GM23248 (cell line): ENCODE measurements around the gene GATM. TPM values are rescaled to one million over a fixed set of nuclear protein-coding genes. Genes with fewer than 3 reads are reported as not detected.

ENCODE experiments used
- DNase-seq: peaks from one replicate; pipeline ENCODE4 v3.0.0-alpha.2; 2015
- H2AFZ ChIP-seq: fragments of 200-600 bp; sonication (generic); 2 replicates; pipeline ENCODE4 v1.6.1; 2016; ENCODE audit warnings: antibody characterized with exemption
- H3F3A ChIP-seq: fragments of 200-600 bp; sonication (generic); 2 replicates; pipeline ENCODE4 v1.6.1; 2016; ENCODE audit warnings: mild to moderate bottlenecking, antibody characterized with exemption, mixed run types; ENCODE audit not compliant: insufficient read depth
- H3K27ac ChIP-seq: fragments of 200-600 bp; sonication (generic); 2 replicates; pipeline ENCODE4 v1.5.1; 2016; ENCODE audit warnings: mild to moderate bottlenecking
- H3K27me3 ChIP-seq: fragments of 200-600 bp; sonication (generic); replicated peaks from 2 replicates; pipeline ENCODE4 v1.6.1; 2016; ENCODE audit warnings: mild to moderate bottlenecking; ENCODE audit not compliant: insufficient read depth
- H3K36me3 ChIP-seq: fragments of 200-600 bp; sonication (generic); 2 replicates; pipeline ENCODE4 v1.6.1; 2016; ENCODE audit warnings: low read depth, mild to moderate bottlenecking
- H3K4me1 ChIP-seq: fragments of 200-600 bp; sonication (generic); 2 replicates; pipeline ENCODE4 v1.6.1; 2016; ENCODE audit warnings: mild to moderate bottlenecking; ENCODE audit not compliant: insufficient read depth
- H3K4me2 ChIP-seq: fragments of 200-600 bp; sonication (generic); one replicate; pipeline ENCODE4 v1.6.1; 2016; ENCODE audit warnings: mild to moderate bottlenecking; ENCODE audit not compliant: unreplicated experiment
- H3K4me3 ChIP-seq: fragments of 200-600 bp; sonication (generic); 2 replicates; pipeline ENCODE4 v1.5.1; 2016; ENCODE audit warnings: mild to moderate bottlenecking
- H3K79me2 ChIP-seq: fragments of 200-600 bp; sonication (generic); 2 replicates; pipeline ENCODE4 v1.6.1; 2016; ENCODE audit warnings: mild to moderate bottlenecking; ENCODE audit not compliant: insufficient read depth
- H3K9ac ChIP-seq: fragments of 200-600 bp; sonication (generic); 2 replicates; pipeline ENCODE4 v1.6.1; 2016; ENCODE audit warnings: mild to moderate bottlenecking
- H3K9me2 ChIP-seq: fragments of 200-600 bp; sonication (generic); 2 replicates; pipeline ENCODE4 v1.6.1; 2016; ENCODE audit warnings: mixed run types, mild to moderate bottlenecking, moderate library complexity; ENCODE audit not compliant: insufficient read depth
- H3K9me3 ChIP-seq: fragments of 200-600 bp; sonication (generic); one replicate; pipeline ENCODE4 v1.6.1; 2017; ENCODE audit warnings: low read depth
- H4K20me1 ChIP-seq: fragments of 200-600 bp; sonication (generic); 2 replicates; pipeline ENCODE4 v1.6.0; 2016; ENCODE audit not compliant: insufficient read depth
- EZH2 ChIP-seq: fragments of 200-600 bp; sonication (generic); IDR thresholded peaks from 2 replicates; pipeline ENCODE4 v1.6.1; 2018; ENCODE audit warnings: antibody characterized with exemption, mild to moderate bottlenecking; ENCODE audit not compliant: insufficient read depth, poor library complexity, severe bottlenecking
- EZH2phosphoT487 ChIP-seq: fragments of 200-600 bp; sonication (generic); IDR thresholded peaks from 2 replicates; pipeline ENCODE4 v1.6.1; 2018; ENCODE audit warnings: antibody characterized with exemption, moderate library complexity, mild to moderate bottlenecking, low read depth; ENCODE audit not compliant: insufficient read depth
- WGBS, 2 experiments: methylation state at CpG; one replicate each; pipeline ENCODE4 v1.1.6; 2015 to 2017; ENCODE audit warnings: low lambda C conversion rate in 2 of 2, low coverage in 1 of 2; ENCODE audit errors: missing lambda C conversion rate in 2 of 2; 5-methylcytosine and 5-hydroxymethylcytosine counted together
- in situ Hi-C: fragments of 300-500 bp; cut with MboI; formaldehyde crosslinking; loops from 2 replicates; pipeline ENCODE4 v1.15.0; 2020
- polyA plus RNA-seq: library from polyadenylated mRNA; unstranded; fragments of >200 nt; fragmentation: Nextera tagmentation; extraction: Ambion mirVana; gene quantifications from 2 replicates; pipeline ENCODE4 v1.2.1, GENCODE V29; 2016
- total RNA-seq: library from RNA; depleted of rRNA; stranded (reverse); fragments of >200 nt; shearing (Covaris generic); gene quantifications from 2 replicates; pipeline ENCODE4 v1.2.3, GENCODE V29; 2014

The GATM gene
- total and polyA plus RNA-seq, 2 experiments from 2014 or later: not detected

GRCh38 chr15:45347033-45347432, 31.3 kb downstream of the GATM start:
- H3K9ac ChIP-seq: no peak overlapping the region
- no peaks in the 10 kb centered on the region for H3K36me3 ChIP-seq
- no peak overlapping the region for H3K4me3 ChIP-seq
- no peaks in the 10 kb centered on the region for H4K20me1 ChIP-seq
- in situ Hi-C loops: no loop called here
- H3K27me3 ChIP-seq: peaks cover 16% of the 10 kb centered on the region
- H3K27ac ChIP-seq: no peak overlapping the region
- no peaks in the 10 kb centered on the region for H3K79me2 ChIP-seq
- no peak for DNase-seq
- H3K9me2 ChIP-seq: no peaks in the 10 kb centered on the region
- TF ChIP-seq EZH2phosphoT487: no peak
- H3F3A ChIP-seq: no peaks in the 10 kb centered on the region
- H3K9me3 ChIP-seq: no peaks in the 10 kb centered on the region
- no peak overlapping the region for H2AFZ ChIP-seq
- 33 to 57% methylated on average over 4 of the region's 4 CpGs for WGBS, 2 experiments
- H3K4me1 ChIP-seq: no peaks in the 10 kb centered on the region
- H3K4me2 ChIP-seq: no peak overlapping the region

GRCh38 chr15:45346381-45346780, 32.0 kb downstream of the GATM start:
- Histone ChIP-seq H3K27ac (no peak overlapping the region), H3K4me2 (no peak overlapping the region), H2AFZ (no peak overlapping the region), H3K9ac (no peak overlapping the region), H3K4me1 (no peaks in the 10 kb centered on the region), H3K27me3 (peaks cover 16% of the 10 kb centered on the region), H3K9me3 (no peaks in the 10 kb centered on the region), H3F3A (no peaks in the 10 kb centered on the region), H4K20me1 (no peaks in the 10 kb centered on the region), H3K4me3 (no peak overlapping the region), H3K36me3 (no peaks in the 10 kb centered on the region), H3K79me2 (no peaks in the 10 kb centered on the region), H3K9me2 (no peaks in the 10 kb centered on the region)
- no peak for DNase-seq
- in situ Hi-C loops: no loop called here
- WGBS, 2 experiments: 6 to 7% methylated on average over 3 of the region's 3 CpGs
- TF ChIP-seq EZH2phosphoT487 (no peak), EZH2 (no peak)

GRCh38 chr15:45343258-45343860, 35.0 kb downstream of the GATM start:
- 56 to 63% methylated on average over 2 of the region's 2 CpGs for WGBS, 2 experiments
- no peaks in the 10 kb centered on the region for H4K20me1 ChIP-seq

GRCh38 chr15:45341790-45342189, 36.6 kb downstream of the GATM start:
- H3K4me2 ChIP-seq: no peak overlapping the region
- 33 to 41% methylated on average over 4 of the region's 4 CpGs for WGBS, 2 experiments

More at GRCh38 chr15:45343258-45343860, 35.0 kb downstream of the GATM start:
- Histone ChIP-seq H3K36me3 (no peaks in the 10 kb centered on the region), H3K9me2 (no peaks in the 10 kb centered on the region), H3K4me3 (no peak overlapping the region), H3K79me2 (no peaks in the 10 kb centered on the region), H3K27ac (no peak overlapping the region), H3K4me1 (no peaks in the 10 kb centered on the region), H3K4me2 (no peak overlapping the region), H3K9me3 (no peaks in the 10 kb centered on the region), H3K27me3 (peaks cover 16% of the 10 kb centered on the region), H2AFZ (no peak overlapping the region), H3K9ac (no peak overlapping the region), H3F3A (no peaks in the 10 kb centered on the region)
- DNase-seq: no peak
- TF ChIP-seq EZH2 (no peak), EZH2phosphoT487 (no peak)
- in situ Hi-C loops: no loop called here

More at GRCh38 chr15:45341790-45342189, 36.6 kb downstream of the GATM start:
- Histone ChIP-seq H3K27ac (no peak overlapping the region), H2AFZ (no peak overlapping the region), H3K9me3 (no peaks in the 10 kb centered on the region), H3K36me3 (no peaks in the 10 kb centered on the region), H3K4me3 (no peak overlapping the region), H3F3A (no peaks in the 10 kb centered on the region), H3K27me3 (peaks cover 13% of the 10 kb centered on the region), H3K4me1 (no peaks in the 10 kb centered on the region), H3K79me2 (no peaks in the 10 kb centered on the region), H4K20me1 (no peaks in the 10 kb centered on the region), H3K9me2 (no peaks in the 10 kb centered on the region), H3K9ac (no peak overlapping the region)
- in situ Hi-C loops: no loop called here
- TF ChIP-seq EZH2 (no peak), EZH2phosphoT487 (no peak)
- DNase-seq: no peak
